GM11168 (cell line): Measurements from ENCODE around the gene MALRD1.

Experiments
- in situ Hi-C: fragments of 300-500 bp; cut with MboI; formaldehyde crosslinking; loops from one replicate; pipeline ENCODE4 v1.12.0; 2022; ENCODE audit warnings: low sequenced_read_pairs; ENCODE audit not compliant: unreplicated experiment

MALRD1 gene

GRCh38 chr10:19688344-19688743, 639.7 kb downstream of the MALRD1 start:
- in situ Hi-C loops = no loop called here

GRCh38 chr10:19689231-19689630, 640.6 kb downstream of the MALRD1 start:
- in situ Hi-C loops = no loop called here

GRCh38 chr10:19699299-19699698, 650.7 kb downstream of the MALRD1 start:
- in situ Hi-C loops = no loop called here

- in situ Hi-C loops = no loop called here
Measured at GRCh38 chr10:19701427-19702052, 652.9 kb downstream of the MALRD1 start.

GRCh38 chr10:19702215-19702614, 653.6 kb downstream of the MALRD1 start:
- in situ Hi-C loops = no loop called here

- in situ Hi-C loops = no loop called here
Measured at GRCh38 chr10:19704544-19704943, 655.9 kb downstream of the MALRD1 start.

- in situ Hi-C loops = no loop called here
Measured at GRCh38 chr10:19705250-19705649, 656.6 kb downstream of the MALRD1 start.

- in situ Hi-C loops = no loop called here
Measured at GRCh38 chr10:19706904-19707303, 658.3 kb downstream of the MALRD1 start.

- in situ Hi-C loops = no loop called here
Measured at GRCh38 chr10:19707376-19707775, 658.8 kb downstream of the MALRD1 start.

- in situ Hi-C loops = no loop called here
Measured at GRCh38 chr10:19708031-19708430, 659.4 kb downstream of the MALRD1 start.

- in situ Hi-C loops = no loop called here
Measured at GRCh38 chr10:19710600-19710999, 662.0 kb downstream of the MALRD1 start.

- in situ Hi-C loops = no loop called here
Measured at GRCh38 chr10:19713159-19713558, 664.6 kb downstream of the MALRD1 start.

GRCh38 chr10:19713800-19714525, 665.4 kb downstream of the MALRD1 start:
- in situ Hi-C loops = no loop called here

GRCh38 chr10:19719284-19719683, 670.7 kb downstream of the MALRD1 start:
- in situ Hi-C loops = no loop called here

GRCh38 chr10:19724287-19724686, 675.7 kb downstream of the MALRD1 start:
- in situ Hi-C loops = no loop called here

GRCh38 chr10:19728376-19728775, 679.8 kb downstream of the MALRD1 start:
- in situ Hi-C loops = no loop called here

- in situ Hi-C loops = no loop called here
Measured at GRCh38 chr10:19728964-19729363, 680.4 kb downstream of the MALRD1 start.

GRCh38 chr10:19730167-19730906, 681.7 kb downstream of the MALRD1 start:
- in situ Hi-C loops = no loop called here

- in situ Hi-C loops = no loop called here
Measured at GRCh38 chr10:19730907-19731217, 682.3 kb downstream of the MALRD1 start.

- in situ Hi-C loops = no loop called here
Measured at GRCh38 chr10:19731560-19731959, 683.0 kb downstream of the MALRD1 start.

GRCh38 chr10:19738440-19738839, 689.8 kb downstream of the MALRD1 start:
- in situ Hi-C loops = no loop called here
